SK-N-SH (cell line): ENCODE data around the gene LAMA4. TPM values are rescaled to one million over a fixed set of nuclear protein-coding genes. Genes with fewer than 3 reads are reported as not detected.

Source experiments
- CTCF ChIA-PET: fragments of 300-600, 350-600 bp; formaldehyde crosslinking; extraction: SDS; loops from one replicate; lab custom pipeline; 2021; lab: Yijun Ruan, JAX
- POLR2A ChIA-PET: fragments of 350-600 bp; sonication (Branson Sonifier 250); formaldehyde crosslinking; extraction: SDS; loops from one replicate; lab custom pipeline; 2020; ENCODE audit warnings: antibody characterized with exemption, inconsistent platforms; lab: Yijun Ruan, JAX
- DNase-seq: peaks from one replicate; pipeline ENCODE4 v3.0.0; 2012
- H2AFZ ChIP-seq: fragments of 200-600 bp; sonication (generic); 2 replicates; pipeline ENCODE4 v1.8.1; 2016; ENCODE audit warnings: antibody characterized with exemption, mild to moderate bottlenecking, low read depth
- H3F3A ChIP-seq: fragments of 200-600 bp; sonication (generic); replicated peaks from 2 replicates; pipeline ENCODE3; 2016; ENCODE audit warnings: antibody characterized with exemption, mild to moderate bottlenecking; ENCODE audit not compliant: insufficient read depth
- H3K27ac ChIP-seq, 2 experiments: fragments of 200-500 bp in 1 of 2; fragments of 200-600 bp in 1 of 2; sonication (Bioruptor generic) in 1 of 2; sonication (generic), shearing (Covaris generic) in 1 of 2; 2 replicates each; pipeline versions ENCODE4 v1.5.1 to v1.6.1; 2014 to 2016; ENCODE audit warnings: low read depth in 2 of 2, inconsistent platforms in 1 of 2, low read length in 1 of 2, mild to moderate bottlenecking in 1 of 2, mixed read lengths in 1 of 2
- H3K27me3 ChIP-seq: fragments of 200-600 bp; sonication (generic), shearing (Covaris generic); 2 replicates; pipeline ENCODE4 v1.6.1; 2016; ENCODE audit warnings: mixed run types; ENCODE audit not compliant: insufficient read depth
- H3K36me3 ChIP-seq, 2 experiments: fragments of 200-500 bp in 1 of 2; fragments of 200-600 bp in 1 of 2; sonication (Bioruptor generic) in 1 of 2; sonication (generic) in 1 of 2; replicated peaks in 1 of 2; 2 replicates each; pipeline versions ENCODE3 to v1.5.1; 2014 to 2016; ENCODE audit warnings: low read length in 1 of 2, mild to moderate bottlenecking in 1 of 2; ENCODE audit not compliant: insufficient read depth in 2 of 2, control insufficient read depth in 1 of 2
- H3K4me1 ChIP-seq, 2 experiments: fragments of 200-500 bp in 1 of 2; fragments of 200-600 bp in 1 of 2; sonication (Bioruptor generic) in 1 of 2; sonication (generic), shearing (Covaris generic) in 1 of 2; 2 replicates each; pipeline versions ENCODE4 v1.5.1 to v1.6.1; 2014 to 2016; ENCODE audit warnings: low read depth in 1 of 2, low read length in 1 of 2, mixed run types in 1 of 2; ENCODE audit not compliant: insufficient read depth in 2 of 2, control insufficient read depth in 1 of 2
- H3K4me2 ChIP-seq: fragments of 200-600 bp; sonication (generic), shearing (Covaris generic); 2 replicates; pipeline ENCODE4 v1.6.1; 2017; ENCODE audit warnings: mixed run types
- H3K4me3 ChIP-seq, 2 experiments: fragments of 200-500 bp in 1 of 2; fragments of 200-600 bp in 1 of 2; sonication (Bioruptor generic) in 1 of 2; sonication (generic), shearing (Covaris generic) in 1 of 2; 2 replicates each; pipeline versions ENCODE4 v1.5.1 to v1.8.1; 2014 to 2016; ENCODE audit warnings: low read depth in 2 of 2, inconsistent platforms in 1 of 2, low read length in 1 of 2, mild to moderate bottlenecking in 1 of 2, mixed read lengths in 1 of 2, moderate library complexity in 1 of 2
- H3K79me2 ChIP-seq: fragments of 200-600 bp; sonication (generic); 2 replicates; pipeline ENCODE4 v1.8.1; 2017; ENCODE audit warnings: mild to moderate bottlenecking; ENCODE audit not compliant: insufficient read depth
- H3K9ac ChIP-seq: fragments of 200-600 bp; sonication (generic); 2 replicates; pipeline ENCODE4 v1.6.1; 2017; ENCODE audit warnings: mixed run types
- H3K9me2 ChIP-seq: fragments of 200-600 bp; sonication (generic); 2 replicates; pipeline ENCODE4 v1.6.1; 2017; ENCODE audit warnings: mixed run types
- H3K9me3 ChIP-seq: fragments of 200-600 bp; sonication (generic); 2 replicates; pipeline ENCODE4 v1.6.1; 2017; ENCODE audit warnings: mixed run types, mild to moderate bottlenecking, moderate library complexity
- H4K20me1 ChIP-seq: fragments of 200-600 bp; sonication (generic); 2 replicates; pipeline ENCODE4 v1.6.1; 2017; ENCODE audit warnings: mild to moderate bottlenecking, mixed run types; ENCODE audit not compliant: insufficient read depth
- ELF1 ChIP-seq: IDR thresholded peaks from 2 replicates; pipeline ENCODE4 v1.4.0; 2012
- EP300 ChIP-seq, 2 experiments: IDR thresholded peaks; 2 replicates each; pipeline versions ENCODE4 v1.4.0 to v1.6.1; 2012; ENCODE audit warnings: borderline replicate concordance in 1 of 2, low read depth in 1 of 2, low read length in 1 of 2
- FOSL2 ChIP-seq: IDR thresholded peaks from 2 replicates; pipeline ENCODE4 v1.4.0; 2012; ENCODE audit warnings: low read depth, mild to moderate bottlenecking, moderate library complexity, borderline replicate concordance
- FOXJ3 ChIP-seq: sonication (generic); formaldehyde crosslinking; IDR thresholded peaks from 2 replicates; pipeline ENCODE4 v1.5.1; 2020; ENCODE audit warnings: mild to moderate bottlenecking, missing genetic modification reagents
- GABPA ChIP-seq: IDR thresholded peaks from 2 replicates; pipeline ENCODE4 v1.4.0; 2012; ENCODE audit warnings: low read depth, mild to moderate bottlenecking
- IRF3 ChIP-seq: fragments of 150-350 bp; IDR thresholded peaks from 2 replicates; pipeline ENCODE4 v1.6.1; 2016; ENCODE audit warnings: mild to moderate bottlenecking, low read depth, low read length
- JUND ChIP-seq: IDR thresholded peaks from 2 replicates; pipeline ENCODE4 v1.4.0; 2012
- MXI1 ChIP-seq: IDR thresholded peaks from 2 replicates; pipeline ENCODE4 v1.6.1; 2012; ENCODE audit warnings: mild to moderate bottlenecking, low read depth, low read length, improper control_type of control experiment
- NFIC ChIP-seq: IDR thresholded peaks from 2 replicates; pipeline ENCODE4 v1.4.0; 2012; ENCODE audit warnings: borderline replicate concordance
- POLR2AphosphoS5 ChIP-seq: IDR thresholded peaks from 2 replicates; pipeline ENCODE4 v1.6.1; 2012; ENCODE audit warnings: low read depth, low read length
- RAD21 ChIP-seq: IDR thresholded peaks from 2 replicates; pipeline ENCODE4 v1.6.1; 2012; ENCODE audit warnings: mild to moderate bottlenecking, low read length
- RXRA ChIP-seq: IDR thresholded peaks from 2 replicates; pipeline ENCODE4 v1.4.0; 2012; ENCODE audit warnings: low read depth, mild to moderate bottlenecking, borderline replicate concordance
- TAF1 ChIP-seq: IDR thresholded peaks from 2 replicates; pipeline ENCODE4 v1.6.1; 2012; ENCODE audit warnings: low read depth, mild to moderate bottlenecking, low read length, moderate library complexity, borderline replicate concordance
- TCF12 ChIP-seq: IDR thresholded peaks from 2 replicates; pipeline ENCODE4 v1.4.0; 2012
- TEAD4 ChIP-seq: IDR thresholded peaks from 2 replicates; pipeline ENCODE4 v1.4.0; 2012; ENCODE audit warnings: mild to moderate bottlenecking, borderline replicate concordance; ENCODE audit not compliant: insufficient read depth
- YY1 ChIP-seq: IDR thresholded peaks from 2 replicates; pipeline ENCODE4 v1.4.0; 2012; ENCODE audit warnings: low read depth, mild to moderate bottlenecking
- WGBS: methylation state at CpG from one replicate; pipeline ENCODE4 v1.1.6; 2017; ENCODE audit warnings: low lambda C conversion rate; 5-methylcytosine and 5-hydroxymethylcytosine counted together
- polyA plus RNA-seq, 3 experiments: library from polyadenylated mRNA; depleted of rRNA; stranded (reverse); fragments of >200 nt; gene quantifications; 2 replicates each; pipeline ENCODE4 v1.2.3, GENCODE V29; 2012
- TF ChIP-seq, protein P1 (sequence below): fragments of 200-600 bp; sonication (generic); IDR thresholded peaks from 2 replicates; pipeline ENCODE4 v1.6.1; 2017; ENCODE audit warnings: antibody characterized with exemption, mild to moderate bottlenecking, moderate library complexity
- TF ChIP-seq, protein P2 (sequence below): IDR thresholded peaks from 2 replicates; pipeline ENCODE4 v1.4.0; 2012; ENCODE audit warnings: low read depth

The LAMA4 gene
- polyA plus RNA-seq, 1 of the 3 experiments (the other 2 are of a cell fraction): 9.4 TPM

- Histone ChIP-seq H3K4me2 (no peak overlapping the region), H3F3A (no peaks in the 10 kb centered on the region), H3K27ac (no peak overlapping the region; a peak in 1 of 4 replicates), H3K9me2 (no peaks in the 10 kb centered on the region), H3K9ac (no peak overlapping the region), H2AFZ (no peak overlapping the region), H4K20me1 (no peaks in the 10 kb centered on the region), H3K36me3 (peaks cover 0 to 3% of the 10 kb centered on the region in 2 experiments), H3K4me1 (peaks cover 0 to 33% of the 10 kb centered on the region in 2 experiments; a peak in 2 of 4 replicates), H3K27me3 (no peaks in the 10 kb centered on the region), H3K79me2 (no peaks in the 10 kb centered on the region), H3K9me3 (no peaks in the 10 kb centered on the region), H3K4me3 (no peak overlapping the region)
- no peak for DNase-seq
- ChIA-PET POLR2A (no interaction called here), CTCF (interaction anchor here (2.0 to 12.9 kb wide), 3 partner anchors 15 to 116 kb away, joined by 4 to 92 read pairs (median 18); no protein-coding TSS in a partner anchor)
- WGBS: 77% methylated on average over 3 of the region's 3 CpGs
- TF ChIP-seq IRF3 (no peak), RAD21 (no peak), EP300 (IDR thresholded peaks at IDR 0.05; ENCODE audit: borderline replicate concordance in 1 of 2, low read depth in 1 of 2, low read length in 1 of 2) (no peak), MXI1 (no peak), YY1 (no peak), TCF12 (no peak), JUND (no peak), ELF1 (no peak), TAF1 (no peak)
- TF ChIP-seq, protein P1, sequence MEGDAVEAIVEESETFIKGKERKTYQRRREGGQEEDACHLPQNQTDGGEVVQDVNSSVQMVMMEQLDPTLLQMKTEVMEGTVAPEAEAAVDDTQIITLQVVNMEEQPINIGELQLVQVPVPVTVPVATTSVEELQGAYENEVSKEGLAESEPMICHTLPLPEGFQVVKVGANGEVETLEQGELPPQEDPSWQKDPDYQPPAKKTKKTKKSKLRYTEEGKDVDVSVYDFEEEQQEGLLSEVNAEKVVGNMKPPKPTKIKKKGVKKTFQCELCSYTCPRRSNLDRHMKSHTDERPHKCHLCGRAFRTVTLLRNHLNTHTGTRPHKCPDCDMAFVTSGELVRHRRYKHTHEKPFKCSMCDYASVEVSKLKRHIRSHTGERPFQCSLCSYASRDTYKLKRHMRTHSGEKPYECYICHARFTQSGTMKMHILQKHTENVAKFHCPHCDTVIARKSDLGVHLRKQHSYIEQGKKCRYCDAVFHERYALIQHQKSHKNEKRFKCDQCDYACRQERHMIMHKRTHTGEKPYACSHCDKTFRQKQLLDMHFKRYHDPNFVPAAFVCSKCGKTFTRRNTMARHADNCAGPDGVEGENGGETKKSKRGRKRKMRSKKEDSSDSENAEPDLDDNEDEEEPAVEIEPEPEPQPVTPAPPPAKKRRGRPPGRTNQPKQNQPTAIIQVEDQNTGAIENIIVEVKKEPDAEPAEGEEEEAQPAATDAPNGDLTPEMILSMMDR: no peak
Observed at GRCh38 chr6:112195166-112195565, 59.2 kb downstream of the LAMA4 start.

GRCh38 chr6:112194511-112194910 is 59.9 kb downstream of the LAMA4 start:
- Histone ChIP-seq H3F3A (no peaks in the 10 kb centered on the region), H3K4me3 (no peak overlapping the region), H3K79me2 (no peaks in the 10 kb centered on the region), H4K20me1 (no peaks in the 10 kb centered on the region), H3K4me2 (no peak overlapping the region), H3K27ac (no peak overlapping the region), H3K4me1 (peaks cover 0 to 30% of the 10 kb centered on the region in 2 experiments; a peak in 2 of 4 replicates), H3K9ac (no peak overlapping the region), H2AFZ (no peak overlapping the region), H3K9me3 (no peaks in the 10 kb centered on the region), H3K36me3 (peaks cover 0 to 3% of the 10 kb centered on the region in 2 experiments), H3K9me2 (no peaks in the 10 kb centered on the region), H3K27me3 (no peaks in the 10 kb centered on the region)
- ChIA-PET POLR2A (no interaction called here), CTCF (interaction anchor here (1.0 to 12.9 kb wide), 4 partner anchors 15 to 116 kb away, joined by 3 to 92 read pairs (median 10); no protein-coding TSS in a partner anchor)
- no peak for TF ChIP-seq IRF3
- no peak for TF ChIP-seq TAF1
- TF ChIP-seq TCF12: no peak
- no peak for TF ChIP-seq FOSL2
- TF ChIP-seq, protein P2, sequence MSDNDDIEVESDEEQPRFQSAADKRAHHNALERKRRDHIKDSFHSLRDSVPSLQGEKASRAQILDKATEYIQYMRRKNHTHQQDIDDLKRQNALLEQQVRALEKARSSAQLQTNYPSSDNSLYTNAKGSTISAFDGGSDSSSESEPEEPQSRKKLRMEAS: no peak
- TF ChIP-seq RXRA: no peak
- no peak for TF ChIP-seq NFIC
- no peak for TF ChIP-seq GABPA
- TF ChIP-seq FOXJ3 (CRISPR knock-in tag): no peak
- TF ChIP-seq POLR2AphosphoS5: no peak
- no peak for TF ChIP-seq TEAD4
- TF ChIP-seq RAD21: no peak
- TF ChIP-seq MXI1: no peak
- no peak for DNase-seq
- WGBS: 95% methylated on average over 1 of the region's 1 CpG
